Tibial nerve (tissue), 4 donors: ENCODE results near the gene APOL6. TPM values are rescaled to one million over a fixed set of nuclear protein-coding genes. Genes with fewer than 3 reads are reported as not detected.

Source experiments
- DNase-seq, 2 donors: peaks; one replicate each; pipeline ENCODE4 v3.0.0-alpha.2; 2019; ENCODE audit warnings: low spot score in 2 of 2
- H3K27ac ChIP-seq, 4 donors: fragments of 200-600 bp; sonication (generic) in 3 of 4; one replicate each; pipeline ENCODE4 v1.5.1; 2017 to 2019; ENCODE audit warnings: mild to moderate bottlenecking in 1 of 4
- H3K27me3 ChIP-seq, 2 donors: fragments of 200-600 bp; sonication (generic) in 1 of 2; one replicate each; pipeline versions ENCODE4 v1.5.1 to v1.6.0; 2017 to 2019
- H3K36me3 ChIP-seq, 3 donors: fragments of 200-600 bp; sonication (generic); one replicate each; pipeline ENCODE4 v1.5.1; 2018 to 2019
- H3K4me1 ChIP-seq, 4 donors: fragments of 200-600 bp; sonication (generic) in 3 of 4; one replicate each; pipeline ENCODE4 v1.5.1; 2017 to 2019
- H3K4me3 ChIP-seq, 4 donors: fragments of 200-600 bp; sonication (generic) in 3 of 4; one replicate each; pipeline ENCODE4 v1.5.1; 2017 to 2019; ENCODE audit warnings: mild to moderate bottlenecking in 1 of 4, moderate library complexity in 1 of 4
- H3K9me3 ChIP-seq, 4 donors: fragments of 200-600 bp; sonication (generic) in 3 of 4; one replicate each; pipeline ENCODE4 v1.5.1; 2017 to 2019
- CTCF ChIP-seq, 5 experiments: fragments of 200-600 bp in 3 of 5; fragments of 450-650 bp in 2 of 5; sonication (generic) in 3 of 5; IDR thresholded peaks; one replicate each; pipeline ENCODE4 v1.5.1; 2016 to 2019; ENCODE audit warnings: antibody characterized with exemption in 5 of 5, mild to moderate bottlenecking in 3 of 5, moderate library complexity in 2 of 5
- EP300 ChIP-seq, 2 donors: sonication (generic); formaldehyde crosslinking; IDR thresholded peaks; one replicate each; pipeline ENCODE4 v1.6.1; 2017; ENCODE audit warnings: antibody characterized with exemption in 2 of 2, mild to moderate bottlenecking in 1 of 2
- POLR2A ChIP-seq, 2 donors: fragments of 450-650 bp; IDR thresholded peaks; one replicate each; pipeline ENCODE4 v1.6.1; 2017; ENCODE audit warnings: antibody characterized with exemption in 2 of 2, mild to moderate bottlenecking in 2 of 2, moderate library complexity in 2 of 2
- WGBS, 2 donors: methylation state at CpG; one replicate each; pipeline ENCODE4 v1.1.5; 2018; 5-methylcytosine and 5-hydroxymethylcytosine counted together
- total RNA-seq, 4 donors: library from RNA; depleted of rRNA; stranded (reverse); fragments of >200 nt; gene quantifications; one replicate each; pipeline ENCODE4 v1.1.0, GENCODE V29; 2016

APOL6 gene
- total RNA-seq, 4 donors from 2014 or later, result 9.2 to 24.9 (median 19.6) TPM

- H3K4me3 ChIP-seq, result no peak overlapping the region
- TF ChIP-seq CTCF (IDR thresholded peaks at IDR 0.05), result no peak
- peak in 1 of 2 donors; percentile 21 for TF ChIP-seq EP300 (IDR thresholded peaks at IDR 0.05)
- peak in 1 of 2 donors; percentile 31 for DNase-seq
- no peaks in the 10 kb centered on the region for H3K36me3 ChIP-seq
- H3K9me3 ChIP-seq, result no peaks in the 10 kb centered on the region
- no peak overlapping the region for H3K27ac ChIP-seq
- 65 to 73% methylated on average over 9 of the region's 9 CpGs for WGBS, 2 donors
- no peaks in the 10 kb centered on the region for H3K27me3 ChIP-seq
- H3K4me1 ChIP-seq, result no peaks in the 10 kb centered on the region
These were observed 46.3 kb upstream of the APOL6 start for GRCh38 chr22:35601743-35602615.

GRCh38 chr22:35604621-35605368 is 43.5 kb upstream of the APOL6 start:
- no peaks in the 10 kb centered on the region for H3K4me1 ChIP-seq
- no peaks in the 10 kb centered on the region for H3K27me3 ChIP-seq
- H3K4me3 ChIP-seq, result no peak overlapping the region
- no peak for DNase-seq
- no peaks in the 10 kb centered on the region for H3K36me3 ChIP-seq
- 69% methylated on average over 9 of the region's 9 CpGs for WGBS, 2 donors
- H3K9me3 ChIP-seq, result no peaks in the 10 kb centered on the region
- TF ChIP-seq POLR2A (IDR thresholded peaks at IDR 0.05), result no peak
- no peak for TF ChIP-seq CTCF (IDR thresholded peaks at IDR 0.05)
- TF ChIP-seq EP300 (IDR thresholded peaks at IDR 0.05), result no peak
- no peak overlapping the region for H3K27ac ChIP-seq

- no peak for DNase-seq
- no peaks in the 10 kb centered on the region for H3K4me1 ChIP-seq
- WGBS, 2 donors, result 66 to 73% methylated on average over 2 of the region's 2 CpGs
- H3K27me3 ChIP-seq, result no peaks in the 10 kb centered on the region
- H3K27ac ChIP-seq, result no peak overlapping the region
- TF ChIP-seq EP300 (IDR thresholded peaks at IDR 0.05) (no peak), CTCF (IDR thresholded peaks at IDR 0.05) (no peak), POLR2A (IDR thresholded peaks at IDR 0.05) (no peak)
- no peaks in the 10 kb centered on the region for H3K9me3 ChIP-seq
- no peaks in the 10 kb centered on the region for H3K36me3 ChIP-seq
- H3K4me3 ChIP-seq, result no peak overlapping the region
These were observed 42.9 kb upstream of the APOL6 start for GRCh38 chr22:35605369-35605680.

- no peaks in the 10 kb centered on the region for H3K27me3 ChIP-seq
- no peak for DNase-seq
- WGBS, 2 donors, result 73 to 79% methylated on average over 13 of the region's 13 CpGs
- no peak overlapping the region for H3K27ac ChIP-seq
- no peaks in the 10 kb centered on the region for H3K9me3 ChIP-seq
- no peaks in the 10 kb centered on the region for H3K36me3 ChIP-seq
- H3K4me3 ChIP-seq, result no peak overlapping the region
- TF ChIP-seq EP300 (IDR thresholded peaks at IDR 0.05) (no peak), CTCF (IDR thresholded peaks at IDR 0.05) (no peak), POLR2A (IDR thresholded peaks at IDR 0.05) (no peak)
- H3K4me1 ChIP-seq, result no peaks in the 10 kb centered on the region
These were observed 42.3 kb upstream of the APOL6 start for GRCh38 chr22:35605851-35606481.

GRCh38 chr22:35606916-35607315 is 41.3 kb upstream of the APOL6 start:
- H3K27ac ChIP-seq, result no peak overlapping the region
- H3K27me3 ChIP-seq, result no peaks in the 10 kb centered on the region
- no peak for DNase-seq
- 82% methylated on average over 8 of the region's 8 CpGs for WGBS, 2 donors
- H3K36me3 ChIP-seq, result no peaks in the 10 kb centered on the region
- TF ChIP-seq CTCF (IDR thresholded peaks at IDR 0.05) (no peak), EP300 (IDR thresholded peaks at IDR 0.05) (no peak), POLR2A (IDR thresholded peaks at IDR 0.05) (no peak)
- no peaks in the 10 kb centered on the region for H3K9me3 ChIP-seq
- H3K4me1 ChIP-seq, result no peaks in the 10 kb centered on the region
- H3K4me3 ChIP-seq, result no peak overlapping the region
